Chondrocyte (in vitro differentiated cells): ENCODE data around the gene GFI1B. TPM values are rescaled to one million over a fixed set of nuclear protein-coding genes. Genes with fewer than 3 reads are reported as not detected.

ENCODE experiments used
- DNase-seq: peaks from one replicate; pipeline ENCODE4 v3.0.0; 2021; ENCODE audit warnings: mixed read lengths, low spot score
- H3K27ac Mint-ChIP-seq: one replicate; pipeline ENCODE4 v1.8.0; 2021; ENCODE audit warnings: mild to moderate bottlenecking, moderate library complexity, mixed read lengths; ENCODE audit not compliant: unreplicated experiment
- H3K27me3 Mint-ChIP-seq: 2 replicates; pipeline ENCODE4 v1.8.0; 2021; ENCODE audit warnings: low read depth, mixed read lengths
- H3K36me3 Mint-ChIP-seq: 2 replicates; pipeline ENCODE4 v1.8.0; 2021; ENCODE audit warnings: low read depth, mixed read lengths
- H3K4me1 Mint-ChIP-seq: 2 replicates; pipeline ENCODE4 v1.8.0; 2021; ENCODE audit warnings: low read depth, mild to moderate bottlenecking, mixed read lengths
- H3K4me3 Mint-ChIP-seq: one replicate; pipeline ENCODE4 v1.8.0; 2021; ENCODE audit warnings: mild to moderate bottlenecking, moderate library complexity, mixed read lengths; ENCODE audit not compliant: unreplicated experiment
- H3K9me3 Mint-ChIP-seq: 2 replicates; pipeline ENCODE4 v1.8.0; 2021; ENCODE audit warnings: low read depth, mixed read lengths
- CTCF ChIP-seq: fragments of 200-600 bp; sonication (generic); IDR thresholded peaks from 2 replicates; pipeline ENCODE4 v1.5.0; 2021; ENCODE audit warnings: antibody characterized with exemption, mild to moderate bottlenecking, moderate library complexity
- total RNA-seq: library from RNA; stranded (reverse); gene quantifications from 3 replicates; pipeline ENCODE4 v1.2.1, GENCODE V29; 2021

The GFI1B gene
- total RNA-seq, 1 donor from 2014 or later = not detected

- Mint-ChIP-seq H3K36me3 (no peaks in the 10 kb centered on the region), H3K27ac (no peak overlapping the region), H3K4me1 (no peaks in the 10 kb centered on the region), H3K27me3 (peaks cover 39% of the 10 kb centered on the region), H3K9me3 (peaks cover 4% of the 10 kb centered on the region), H3K4me3 (no peak overlapping the region)
- no peak for TF ChIP-seq CTCF
- DNase-seq = no peak
These were observed 24.6 kb downstream of the GFI1B start for GRCh38 chr9:133003071-133003461.

- Mint-ChIP-seq H3K4me1 (no peaks in the 10 kb centered on the region), H3K27ac (no peak overlapping the region), H3K4me3 (no peak overlapping the region), H3K9me3 (peaks cover 4% of the 10 kb centered on the region), H3K27me3 (peaks cover 43% of the 10 kb centered on the region), H3K36me3 (no peaks in the 10 kb centered on the region)
- no peak for DNase-seq
- TF ChIP-seq CTCF = no peak
These were observed 25.2 kb downstream of the GFI1B start for GRCh38 chr9:133003671-133004090.

- no peaks in the 10 kb centered on the region for H3K36me3 Mint-ChIP-seq
- H3K4me1 Mint-ChIP-seq = no peaks in the 10 kb centered on the region
- peaks cover 4% of the 10 kb centered on the region for H3K9me3 Mint-ChIP-seq
- peaks cover 44% of the 10 kb centered on the region for H3K27me3 Mint-ChIP-seq
- no peak overlapping the region for H3K4me3 Mint-ChIP-seq
- TF ChIP-seq CTCF = no peak
- no peak overlapping the region for H3K27ac Mint-ChIP-seq
- no peak for DNase-seq
These were observed 25.9 kb downstream of the GFI1B start for GRCh38 chr9:133004091-133004998.

- no peak for DNase-seq
- H3K4me3 Mint-ChIP-seq = no peak overlapping the region
- H3K4me1 Mint-ChIP-seq = no peaks in the 10 kb centered on the region
- no peak for TF ChIP-seq CTCF
- H3K9me3 Mint-ChIP-seq = peaks cover 6% of the 10 kb centered on the region
- H3K27ac Mint-ChIP-seq = no peak overlapping the region
- peaks cover 38% of the 10 kb centered on the region for H3K27me3 Mint-ChIP-seq
- no peaks in the 10 kb centered on the region for H3K36me3 Mint-ChIP-seq
These were observed 26.7 kb downstream of the GFI1B start for GRCh38 chr9:133004999-133005760.

- Mint-ChIP-seq H3K4me3 (no peak overlapping the region), H3K27ac (no peak overlapping the region), H3K27me3 (peaks cover 31% of the 10 kb centered on the region), H3K36me3 (no peaks in the 10 kb centered on the region), H3K9me3 (peaks cover 9% of the 10 kb centered on the region), H3K4me1 (no peaks in the 10 kb centered on the region)
- DNase-seq = no peak
- no peak for TF ChIP-seq CTCF
These were observed 27.5 kb downstream of the GFI1B start for GRCh38 chr9:133005957-133006356.
